T-helper 1 cell treated with Interleukin-12 subunit alpha and Interleukin-12 subunit beta and Interleukin-4 antibody, amounts not matched to agents 30 μg/mL and 1 μg/mL, for 36 hours (primary cell): ENCODE results near the gene SNAI1.
"Not testable (repeated sequence)": the region's sequence is repeated elsewhere in the genome, so short reads cannot be mapped to it uniquely, and the experiment has no call there.

Source experiments
- H3K27ac Mint-ChIP-seq: one replicate; pipeline ENCODE4 v1.8.0; 2021; ENCODE audit warnings: mild to moderate bottlenecking, mixed read lengths
- H3K27me3 Mint-ChIP-seq: one replicate; pipeline ENCODE4 v1.8.0; 2021; ENCODE audit warnings: low read depth, mixed read lengths
- H3K36me3 Mint-ChIP-seq: one replicate; pipeline ENCODE4 v1.8.0; 2021; ENCODE audit warnings: low read depth, mixed read lengths
- H3K4me1 Mint-ChIP-seq: one replicate; pipeline ENCODE4 v1.8.0; 2021; ENCODE audit warnings: low read depth, mixed read lengths
- H3K4me3 Mint-ChIP-seq: one replicate; pipeline ENCODE4 v1.8.0; 2021; ENCODE audit warnings: mild to moderate bottlenecking, moderate library complexity, mixed read lengths
- H3K9me3 Mint-ChIP-seq: one replicate; pipeline ENCODE4 v1.8.0; 2021; ENCODE audit warnings: mixed read lengths

SNAI1 gene

GRCh38 chr20:49951151-49951550, 31.6 kb upstream of the SNAI1 start:
- H3K27ac Mint-ChIP-seq: no peak overlapping the region
- H3K4me3 Mint-ChIP-seq: no peak overlapping the region
- no peaks in the 10 kb centered on the region for H3K27me3 Mint-ChIP-seq
- H3K36me3 Mint-ChIP-seq: peaks cover 50% of the 10 kb centered on the region
- H3K4me1 Mint-ChIP-seq: peaks cover 3% of the 10 kb centered on the region
- H3K9me3 Mint-ChIP-seq: no peaks in the 10 kb centered on the region

GRCh38 chr20:49955167-49955566, 27.6 kb upstream of the SNAI1 start:
- no peaks in the 10 kb centered on the region for H3K9me3 Mint-ChIP-seq
- peaks cover 33% of the 10 kb centered on the region for H3K36me3 Mint-ChIP-seq
- peaks cover 3% of the 10 kb centered on the region for H3K4me1 Mint-ChIP-seq
- no peak overlapping the region for H3K4me3 Mint-ChIP-seq
- no peak overlapping the region for H3K27ac Mint-ChIP-seq
- H3K27me3 Mint-ChIP-seq: no peaks in the 10 kb centered on the region

GRCh38 chr20:49955830-49956396, 26.9 kb upstream of the SNAI1 start:
- H3K36me3 Mint-ChIP-seq: peaks cover 31% of the 10 kb centered on the region

GRCh38 chr20:49956689-49957088, 26.1 kb upstream of the SNAI1 start:
- H3K27ac Mint-ChIP-seq: no peak overlapping the region
- H3K27me3 Mint-ChIP-seq: no peaks in the 10 kb centered on the region
- peaks cover 26% of the 10 kb centered on the region for H3K36me3 Mint-ChIP-seq
- no peaks in the 10 kb centered on the region for H3K9me3 Mint-ChIP-seq
- H3K4me1 Mint-ChIP-seq: peaks cover 3% of the 10 kb centered on the region
- no peak overlapping the region for H3K4me3 Mint-ChIP-seq

More at GRCh38 chr20:49955830-49956396, 26.9 kb upstream of the SNAI1 start:
- not testable (repeated sequence) for H3K9me3 Mint-ChIP-seq, H3K4me1 Mint-ChIP-seq, H3K27me3 Mint-ChIP-seq, H3K27ac Mint-ChIP-seq, H3K4me3 Mint-ChIP-seq

- H3K4me1 Mint-ChIP-seq, H3K27me3 Mint-ChIP-seq, H3K9me3 Mint-ChIP-seq, H3K27ac Mint-ChIP-seq, H3K4me3 Mint-ChIP-seq: not testable (repeated sequence)
- peaks cover 23% of the 10 kb centered on the region for H3K36me3 Mint-ChIP-seq
Observed at GRCh38 chr20:49957089-49957938, 25.5 kb upstream of the SNAI1 start.

- no peak overlapping the region for H3K4me3 Mint-ChIP-seq
- H3K4me1 Mint-ChIP-seq: peaks cover 2% of the 10 kb centered on the region
- H3K9me3 Mint-ChIP-seq: no peaks in the 10 kb centered on the region
- no peaks in the 10 kb centered on the region for H3K27me3 Mint-ChIP-seq
- peaks cover 8% of the 10 kb centered on the region for H3K36me3 Mint-ChIP-seq
- no peak overlapping the region for H3K27ac Mint-ChIP-seq
Observed at GRCh38 chr20:49961413-49961812, 21.4 kb upstream of the SNAI1 start.

GRCh38 chr20:49964964-49965780, 17.6 kb upstream of the SNAI1 start:
- no peak overlapping the region for H3K27ac Mint-ChIP-seq
- no peak overlapping the region for H3K4me3 Mint-ChIP-seq
- H3K36me3 Mint-ChIP-seq: peaks cover under 1% of the 10 kb centered on the region
- H3K9me3 Mint-ChIP-seq: no peaks in the 10 kb centered on the region
- peaks cover 2% of the 10 kb centered on the region for H3K4me1 Mint-ChIP-seq
- no peaks in the 10 kb centered on the region for H3K27me3 Mint-ChIP-seq

GRCh38 chr20:49965781-49966305, 16.9 kb upstream of the SNAI1 start:
- no peak overlapping the region for H3K27ac Mint-ChIP-seq
- no peaks in the 10 kb centered on the region for H3K9me3 Mint-ChIP-seq
- H3K27me3 Mint-ChIP-seq: no peaks in the 10 kb centered on the region
- H3K4me1 Mint-ChIP-seq: peaks cover 2% of the 10 kb centered on the region
- no peak overlapping the region for H3K4me3 Mint-ChIP-seq
- H3K36me3 Mint-ChIP-seq: no peaks in the 10 kb centered on the region

- Mint-ChIP-seq H3K36me3 (no peaks in the 10 kb centered on the region), H3K4me1 (peaks cover 2% of the 10 kb centered on the region), H3K4me3 (no peak overlapping the region), H3K27me3 (no peaks in the 10 kb centered on the region), H3K9me3 (no peaks in the 10 kb centered on the region), H3K27ac (no peak overlapping the region)
Observed at GRCh38 chr20:49966861-49967260, 15.9 kb upstream of the SNAI1 start.

- Mint-ChIP-seq H3K4me1 (peaks cover 2% of the 10 kb centered on the region), H3K27ac (no peak overlapping the region), H3K9me3 (no peaks in the 10 kb centered on the region), H3K27me3 (no peaks in the 10 kb centered on the region), H3K36me3 (no peaks in the 10 kb centered on the region), H3K4me3 (no peak overlapping the region)
Observed at GRCh38 chr20:49969234-49969633, 13.5 kb upstream of the SNAI1 start.

GRCh38 chr20:49969946-49970345, 12.8 kb upstream of the SNAI1 start:
- H3K4me1 Mint-ChIP-seq: no peaks in the 10 kb centered on the region
- H3K36me3 Mint-ChIP-seq: no peaks in the 10 kb centered on the region
- no peaks in the 10 kb centered on the region for H3K27me3 Mint-ChIP-seq
- no peak overlapping the region for H3K27ac Mint-ChIP-seq
- no peaks in the 10 kb centered on the region for H3K9me3 Mint-ChIP-seq
- H3K4me3 Mint-ChIP-seq: no peak overlapping the region

- H3K9me3 Mint-ChIP-seq: no peaks in the 10 kb centered on the region
- no peaks in the 10 kb centered on the region for H3K27me3 Mint-ChIP-seq
- H3K27ac Mint-ChIP-seq: no peak overlapping the region
- no peaks in the 10 kb centered on the region for H3K4me1 Mint-ChIP-seq
- no peaks in the 10 kb centered on the region for H3K36me3 Mint-ChIP-seq
- H3K4me3 Mint-ChIP-seq: no peak overlapping the region
Observed at GRCh38 chr20:49970498-49970897, 12.3 kb upstream of the SNAI1 start.

- Mint-ChIP-seq H3K27me3 (peaks cover 2% of the 10 kb centered on the region), H3K4me3 (no peak overlapping the region), H3K9me3 (no peaks in the 10 kb centered on the region), H3K4me1 (no peaks in the 10 kb centered on the region), H3K36me3 (no peaks in the 10 kb centered on the region), H3K27ac (no peak overlapping the region)
Observed at GRCh38 chr20:49973981-49974380, 8.8 kb upstream of the SNAI1 start.

- H3K4me1 Mint-ChIP-seq: no peaks in the 10 kb centered on the region
- no peaks in the 10 kb centered on the region for H3K36me3 Mint-ChIP-seq
- no peak overlapping the region for H3K4me3 Mint-ChIP-seq
- no peak overlapping the region for H3K27ac Mint-ChIP-seq
- H3K9me3 Mint-ChIP-seq: no peaks in the 10 kb centered on the region
- H3K27me3 Mint-ChIP-seq: peaks cover 22% of the 10 kb centered on the region
Observed at GRCh38 chr20:49976542-49976941, 6.2 kb upstream of the SNAI1 start.
